Nephron (organoid): ENCODE measurements around the gene OR11H7.
"Not testable (repeated sequence)": the region's sequence is repeated elsewhere in the genome, so short reads cannot be mapped to it uniquely, and the experiment has no call there.

Source experiments
- H3K27ac Mint-ChIP-seq, 3 experiments: 2 replicates each; pipeline ENCODE4 v1.8.0; 2020; ENCODE audit warnings: mixed read lengths in 3 of 3, mild to moderate bottlenecking in 2 of 3, moderate library complexity in 1 of 3
- H3K27me3 Mint-ChIP-seq: 2 replicates; pipeline ENCODE4 v1.8.0; 2021; ENCODE audit warnings: low read depth, mild to moderate bottlenecking, moderate library complexity, mixed read lengths
- H3K36me3 Mint-ChIP-seq: 2 replicates; pipeline ENCODE4 v1.8.0; 2020; ENCODE audit warnings: low read depth, mixed read lengths
- H3K4me1 Mint-ChIP-seq: 2 replicates; pipeline ENCODE4 v1.8.0; 2020; ENCODE audit warnings: mixed read lengths
- H3K4me3 Mint-ChIP-seq, 3 experiments: 2 replicates each; pipeline ENCODE4 v1.8.0; 2020; ENCODE audit warnings: mild to moderate bottlenecking in 3 of 3, mixed read lengths in 3 of 3, moderate library complexity in 2 of 3
- H3K9me3 Mint-ChIP-seq: 2 replicates; pipeline ENCODE4 v1.8.0; 2020; ENCODE audit warnings: mixed read lengths
- TF ChIP-seq, protein P1 (sequence below), 3 experiments: fragments of 200-600 bp; sonication (generic); IDR thresholded peaks; one replicate each; pipeline ENCODE4 v1.5.0; 2021; ENCODE audit warnings: antibody characterized with exemption in 3 of 3; ENCODE audit not compliant: unreplicated experiment in 3 of 3

OR11H7 gene

DNA sequence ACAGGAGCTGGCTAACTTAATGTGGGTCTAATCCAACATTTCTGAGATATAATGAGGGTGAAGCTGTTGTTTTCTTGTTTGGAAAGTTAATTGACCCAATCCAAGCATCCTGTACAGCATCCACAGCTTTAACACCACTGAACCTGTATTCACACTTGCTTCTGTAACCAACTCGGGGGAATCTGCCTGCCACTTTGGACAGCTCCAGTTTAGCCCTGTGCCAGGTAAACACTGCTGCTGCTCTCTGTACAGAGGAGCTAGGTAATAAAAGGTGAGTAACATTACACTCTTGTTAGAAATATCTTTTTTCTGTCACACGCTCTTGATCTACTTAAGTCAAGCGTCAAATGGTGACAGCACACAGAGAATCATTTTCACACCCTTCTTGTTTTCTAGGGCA is 37.4 kb upstream of the OR11H7 start:
- Mint-ChIP-seq H3K9me3 (peaks cover 45% of the 10 kb centered on the region), H3K27ac (no peak overlapping the region)

DNA sequence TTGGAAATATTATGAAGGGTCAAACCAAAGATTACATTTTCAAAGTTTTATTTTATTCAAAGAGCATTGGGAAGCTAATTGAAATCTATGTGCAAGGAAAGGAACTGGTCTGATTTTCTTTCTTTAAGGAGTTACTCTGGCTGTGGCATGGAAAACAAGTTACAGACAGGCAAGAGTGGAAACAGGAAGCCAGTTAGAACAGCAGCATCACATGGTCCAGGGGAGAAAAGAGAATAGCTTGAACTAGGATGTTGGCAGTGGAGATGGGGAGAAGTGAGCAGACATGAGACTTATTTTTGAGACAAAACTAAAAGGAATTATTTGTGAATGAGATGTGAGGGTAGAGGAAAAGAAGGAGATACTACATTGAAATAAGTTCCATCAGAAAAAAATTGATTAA is 34.7 kb upstream of the OR11H7 start:
- Mint-ChIP-seq H3K4me1 (no peaks in the 10 kb centered on the region), H3K27me3 (no peaks in the 10 kb centered on the region), H3K27ac (no peak overlapping the region), H3K9me3 (peaks cover 42% of the 10 kb centered on the region), H3K4me3 (no peak overlapping the region), H3K36me3 (no peaks in the 10 kb centered on the region)
- TF ChIP-seq, protein P1, sequence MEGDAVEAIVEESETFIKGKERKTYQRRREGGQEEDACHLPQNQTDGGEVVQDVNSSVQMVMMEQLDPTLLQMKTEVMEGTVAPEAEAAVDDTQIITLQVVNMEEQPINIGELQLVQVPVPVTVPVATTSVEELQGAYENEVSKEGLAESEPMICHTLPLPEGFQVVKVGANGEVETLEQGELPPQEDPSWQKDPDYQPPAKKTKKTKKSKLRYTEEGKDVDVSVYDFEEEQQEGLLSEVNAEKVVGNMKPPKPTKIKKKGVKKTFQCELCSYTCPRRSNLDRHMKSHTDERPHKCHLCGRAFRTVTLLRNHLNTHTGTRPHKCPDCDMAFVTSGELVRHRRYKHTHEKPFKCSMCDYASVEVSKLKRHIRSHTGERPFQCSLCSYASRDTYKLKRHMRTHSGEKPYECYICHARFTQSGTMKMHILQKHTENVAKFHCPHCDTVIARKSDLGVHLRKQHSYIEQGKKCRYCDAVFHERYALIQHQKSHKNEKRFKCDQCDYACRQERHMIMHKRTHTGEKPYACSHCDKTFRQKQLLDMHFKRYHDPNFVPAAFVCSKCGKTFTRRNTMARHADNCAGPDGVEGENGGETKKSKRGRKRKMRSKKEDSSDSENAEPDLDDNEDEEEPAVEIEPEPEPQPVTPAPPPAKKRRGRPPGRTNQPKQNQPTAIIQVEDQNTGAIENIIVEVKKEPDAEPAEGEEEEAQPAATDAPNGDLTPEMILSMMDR (IDR thresholded peaks at IDR 0.05; ENCODE audit: unreplicated experiment in 3 of 3) = no peak

More for the DNA sequence above, 37.4 kb upstream of the OR11H7 start:
- Mint-ChIP-seq H3K4me1 (no peaks in the 10 kb centered on the region), H3K36me3 (no peaks in the 10 kb centered on the region), H3K27me3 (no peaks in the 10 kb centered on the region), H3K4me3 (no peak overlapping the region)
- TF ChIP-seq, protein P1 (IDR thresholded peaks at IDR 0.05; ENCODE audit: unreplicated experiment in 3 of 3) = no peak

DNA sequence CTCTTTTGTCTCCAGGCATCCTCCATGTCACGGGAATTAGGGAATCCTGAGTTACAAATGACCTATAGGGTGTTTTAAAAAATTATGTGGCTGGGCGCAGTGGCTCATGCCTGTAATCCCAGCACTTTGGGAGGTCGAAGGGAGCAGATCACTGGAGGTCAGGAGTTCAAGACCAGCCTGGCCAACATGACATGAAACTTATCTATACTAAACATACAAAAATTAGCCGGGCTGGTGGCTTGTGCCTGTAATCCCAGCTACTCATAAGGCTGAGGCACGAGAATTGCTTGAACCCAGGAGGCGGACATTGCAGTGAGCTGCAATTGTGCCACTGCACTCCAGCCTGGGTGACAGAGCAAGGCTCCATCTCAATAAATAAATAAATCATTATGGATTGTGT is 33.6 kb upstream of the OR11H7 start:
- H3K9me3 Mint-ChIP-seq = peaks cover 41% of the 10 kb centered on the region
- not testable (repeated sequence) for H3K27ac Mint-ChIP-seq, H3K27me3 Mint-ChIP-seq, H3K4me3 Mint-ChIP-seq, H3K36me3 Mint-ChIP-seq, H3K4me1 Mint-ChIP-seq

DNA sequence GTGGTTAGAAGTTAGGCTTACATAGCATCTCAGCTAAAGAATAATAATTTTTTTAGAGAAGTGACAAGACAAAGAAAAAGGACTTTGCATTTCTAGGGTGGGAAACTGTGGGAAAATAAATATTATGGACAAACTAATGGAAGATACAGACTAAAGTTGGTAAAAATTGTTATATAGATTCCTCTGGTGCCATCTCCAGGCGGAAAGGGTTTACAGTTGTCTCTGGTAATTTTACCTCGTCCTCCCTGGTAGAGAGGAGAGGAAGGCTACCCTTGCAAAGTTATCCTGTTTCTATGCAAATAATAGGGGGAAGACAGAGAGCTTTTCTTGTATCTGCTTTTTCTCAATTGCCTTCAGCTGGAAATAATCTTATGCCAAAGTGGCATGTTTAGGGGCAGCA is 32.9 kb upstream of the OR11H7 start:
- Mint-ChIP-seq H3K27me3 (no peaks in the 10 kb centered on the region), H3K4me1 (no peaks in the 10 kb centered on the region), H3K9me3 (peaks cover 35% of the 10 kb centered on the region), H3K36me3 (no peaks in the 10 kb centered on the region), H3K27ac (no peak overlapping the region), H3K4me3 (no peak overlapping the region)
- TF ChIP-seq, protein P1 (IDR thresholded peaks at IDR 0.05; ENCODE audit: unreplicated experiment in 3 of 3) = no peak

DNA sequence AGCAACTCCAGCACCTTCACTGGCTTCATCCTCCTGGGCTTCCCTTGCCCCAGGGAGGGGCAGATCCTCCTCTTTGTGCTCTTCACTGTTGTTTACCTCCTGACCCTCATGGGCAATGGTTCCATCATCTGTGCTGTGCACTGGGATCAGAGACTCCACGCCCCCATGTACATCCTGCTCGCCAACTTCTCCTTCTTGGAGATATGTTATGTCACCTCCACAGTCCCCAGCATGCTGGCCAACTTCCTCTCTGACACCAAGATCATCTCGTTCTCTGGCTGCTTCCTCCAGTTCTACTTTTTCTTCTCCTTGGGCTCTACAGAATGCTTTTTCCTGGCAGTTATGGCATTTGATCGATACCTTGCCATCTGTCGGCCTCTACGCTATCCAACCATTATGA is 31.3 kb upstream of the OR11H7 start:
- Mint-ChIP-seq H3K27me3 (no peaks in the 10 kb centered on the region), H3K9me3 (peaks cover 36% of the 10 kb centered on the region), H3K27ac (no peak overlapping the region), H3K36me3 (no peaks in the 10 kb centered on the region), H3K4me1 (no peaks in the 10 kb centered on the region), H3K4me3 (no peak overlapping the region)
- TF ChIP-seq, protein P1 (IDR thresholded peaks at IDR 0.05; ENCODE audit: unreplicated experiment in 3 of 3) = no peak

DNA sequence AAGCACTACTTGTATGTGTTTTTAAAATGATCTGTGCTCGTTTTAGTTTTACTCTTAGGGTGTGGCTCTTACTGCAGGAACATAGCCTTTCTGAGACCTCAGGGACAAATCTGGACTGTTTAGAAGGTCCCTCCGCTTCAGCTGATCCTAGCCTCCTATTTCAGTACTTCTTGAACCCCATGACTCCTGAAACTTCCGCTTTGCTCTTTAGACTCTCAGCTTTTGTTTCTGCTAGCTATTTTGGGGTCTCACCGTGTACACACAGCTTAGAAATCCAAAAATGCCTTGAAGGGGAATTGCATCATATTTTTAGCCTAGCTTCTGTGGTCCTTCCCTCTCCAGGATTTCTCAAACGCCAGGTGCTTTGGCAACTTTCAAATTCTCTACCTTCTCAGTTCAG is 29.8 kb upstream of the OR11H7 start:
- TF ChIP-seq, protein P1 (IDR thresholded peaks at IDR 0.05; ENCODE audit: unreplicated experiment in 3 of 3) = no peak
- no peak overlapping the region for H3K4me3 Mint-ChIP-seq
- H3K27ac Mint-ChIP-seq = no peak overlapping the region
- no peaks in the 10 kb centered on the region for H3K27me3 Mint-ChIP-seq
- H3K4me1 Mint-ChIP-seq = no peaks in the 10 kb centered on the region
- H3K36me3 Mint-ChIP-seq = no peaks in the 10 kb centered on the region
- peaks cover 34% of the 10 kb centered on the region for H3K9me3 Mint-ChIP-seq
